Measurements from ENCODE around the gene FOXO6.
"Not testable (repeated sequence)": the region's sequence is repeated elsewhere in the genome, so short reads cannot be mapped to it uniquely, and the experiment has no call there.

The FOXO6 gene

GRCh38 chr1:41328780-41329640 lies 32.2 kb upstream of the FOXO6 start:
- DNase-seq (ENCODE audit: low read depth in 4 of 4, low spot score in 1 of 4) = no peak

- no peak for DNase-seq (ENCODE audit: low read depth in 4 of 4, low spot score in 1 of 4)
Measured at GRCh38 chr1:41329662-41330587, 31.3 kb upstream of the FOXO6 start.

GRCh38 chr1:41330588-41331545 lies 30.4 kb upstream of the FOXO6 start:
- DNase-seq (ENCODE audit: low read depth in 4 of 4, low spot score in 1 of 4) = no peak

- DNase-seq (ENCODE audit: low read depth in 4 of 4, low spot score in 1 of 4) = no peak
Measured at GRCh38 chr1:41331546-41331917, 29.7 kb upstream of the FOXO6 start.

- DNase-seq (ENCODE audit: low read depth in 4 of 4, low spot score in 1 of 4) = not testable (repeated sequence)
Measured at GRCh38 chr1:41332161-41332560, 29.1 kb upstream of the FOXO6 start.

- no peak for DNase-seq (ENCODE audit: low read depth in 4 of 4, low spot score in 1 of 4)
Measured at GRCh38 chr1:41333146-41333784, 28.0 kb upstream of the FOXO6 start.

GRCh38 chr1:41338820-41339219 lies 22.4 kb upstream of the FOXO6 start:
- no peak for DNase-seq (ENCODE audit: low read depth in 4 of 4, low spot score in 1 of 4)

GRCh38 chr1:41340655-41341364 lies 20.4 kb upstream of the FOXO6 start:
- no peak for DNase-seq (ENCODE audit: low read depth in 4 of 4, low spot score in 1 of 4)

- DNase-seq (ENCODE audit: low read depth in 4 of 4, low spot score in 1 of 4) = no peak
Measured at GRCh38 chr1:41341365-41341683, 19.9 kb upstream of the FOXO6 start.

GRCh38 chr1:41341772-41342562 lies 19.3 kb upstream of the FOXO6 start:
- DNase-seq (ENCODE audit: low read depth in 4 of 4, low spot score in 1 of 4) = no peak

GRCh38 chr1:41342774-41343355 lies 18.4 kb upstream of the FOXO6 start:
- DNase-seq (ENCODE audit: low read depth in 4 of 4, low spot score in 1 of 4) = no peak

- DNase-seq (ENCODE audit: low read depth in 4 of 4, low spot score in 1 of 4) = no peak
Measured at GRCh38 chr1:41343790-41344699, 17.2 kb upstream of the FOXO6 start.

- DNase-seq (ENCODE audit: low read depth in 4 of 4, low spot score in 1 of 4) = no peak
Measured at GRCh38 chr1:41344708-41345159, 16.5 kb upstream of the FOXO6 start.

GRCh38 chr1:41345434-41346075 lies 15.7 kb upstream of the FOXO6 start:
- no peak for DNase-seq (ENCODE audit: low read depth in 4 of 4, low spot score in 1 of 4)

- no peak for DNase-seq (ENCODE audit: low read depth in 4 of 4, low spot score in 1 of 4)
Measured at GRCh38 chr1:41347276-41347675, 14.0 kb upstream of the FOXO6 start.

- no peak for DNase-seq (ENCODE audit: low read depth in 4 of 4, low spot score in 1 of 4)
Measured at GRCh38 chr1:41348394-41348793, 12.8 kb upstream of the FOXO6 start.

GRCh38 chr1:41349361-41350054 lies 11.7 kb upstream of the FOXO6 start:
- DNase-seq (ENCODE audit: low read depth in 4 of 4, low spot score in 1 of 4) = no peak
